Activated gamma-delta T cell treated with anti-CD3 and anti-CD28 coated beads, Interleukin-2, amount 50 U/mL, for 16 hours (primary cell): Measurements from ENCODE around the gene SPATA6L.
"Not testable (repeated sequence)": the region's sequence is repeated elsewhere in the genome, so short reads cannot be mapped to it uniquely, and the experiment has no call there.

Source experiments
- DNase-seq: peaks from one replicate; pipeline ENCODE4 v3.0.0-alpha.2; 2020; ENCODE audit warnings: low read depth

Gene SPATA6L

DNA sequence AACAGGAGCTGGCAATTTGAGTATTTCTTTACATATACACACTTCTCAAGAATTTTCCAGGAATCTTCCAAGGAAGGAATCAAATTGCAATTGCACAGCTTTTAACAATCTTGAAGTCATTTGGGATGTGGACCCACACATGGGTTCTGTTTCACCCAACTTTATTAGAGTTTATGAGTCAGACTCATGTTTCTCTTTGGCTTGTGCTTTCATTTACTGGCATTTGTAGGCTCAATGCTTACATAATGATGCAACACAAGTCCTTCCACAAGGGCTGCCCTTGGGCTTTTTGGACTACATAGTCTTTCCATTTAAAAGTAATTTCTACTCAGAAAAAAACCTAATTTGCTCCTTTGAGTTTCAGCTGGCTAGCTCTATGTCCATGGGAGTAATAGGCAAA, 8.5 kb upstream of the SPATA6L start:
- no peak for DNase-seq

DNA sequence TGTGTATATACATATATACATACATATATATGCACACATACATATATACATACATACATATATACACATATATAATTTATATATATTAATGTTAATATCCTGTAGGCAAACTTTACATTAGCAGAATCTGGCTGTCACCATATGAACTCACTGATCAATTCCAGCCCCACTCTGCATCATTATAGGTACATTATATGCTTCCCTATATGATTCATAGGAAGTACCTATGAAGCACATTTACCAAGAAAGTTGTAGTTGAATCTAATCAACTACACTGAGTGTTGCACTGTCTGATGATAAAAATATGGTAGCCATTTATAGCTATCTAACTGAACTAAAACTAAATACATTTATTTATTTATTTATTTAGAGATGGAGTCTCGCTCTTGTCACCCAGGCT, 5.5 kb upstream of the SPATA6L start:
- no peak for DNase-seq

DNA sequence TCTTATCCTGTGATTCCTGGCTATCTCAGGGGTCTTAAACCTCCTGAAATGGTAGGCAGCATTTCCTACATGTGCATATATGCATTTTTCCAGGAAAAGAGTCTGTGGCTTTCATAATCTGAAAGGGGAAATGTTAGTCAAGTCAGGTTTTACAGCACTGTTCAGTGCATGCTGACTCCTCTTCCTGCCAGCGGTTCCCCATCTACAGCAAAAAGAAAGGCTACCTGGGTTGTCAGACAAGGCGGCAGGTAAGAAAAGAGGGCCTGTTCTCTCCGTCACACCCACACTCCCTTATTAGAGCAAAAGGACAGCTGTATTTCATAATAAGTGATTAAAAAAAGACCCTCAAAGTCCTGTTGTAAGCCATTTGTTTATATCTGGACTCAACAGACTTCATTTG, 4.3 kb upstream of the SPATA6L start:
- DNase-seq = no peak

DNA sequence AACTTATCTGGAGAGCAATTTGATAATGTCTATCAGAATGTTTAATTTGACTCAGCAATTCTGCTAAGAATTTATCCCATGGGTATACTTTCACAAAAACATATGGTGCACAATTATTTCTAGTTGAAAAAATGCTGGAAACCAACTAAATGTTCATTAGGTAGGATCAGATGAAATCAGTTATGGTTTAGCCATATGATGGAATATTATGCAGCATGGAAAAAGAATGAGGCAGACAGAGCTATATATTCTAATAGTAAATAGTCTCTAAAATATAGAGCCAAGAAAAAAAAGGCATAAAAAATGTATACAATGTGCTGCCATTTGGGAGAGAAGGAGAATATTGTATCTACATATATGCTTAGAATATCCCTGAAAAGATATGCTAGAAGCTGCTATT, 3.6 kb upstream of the SPATA6L start:
- DNase-seq = no peak

DNA sequence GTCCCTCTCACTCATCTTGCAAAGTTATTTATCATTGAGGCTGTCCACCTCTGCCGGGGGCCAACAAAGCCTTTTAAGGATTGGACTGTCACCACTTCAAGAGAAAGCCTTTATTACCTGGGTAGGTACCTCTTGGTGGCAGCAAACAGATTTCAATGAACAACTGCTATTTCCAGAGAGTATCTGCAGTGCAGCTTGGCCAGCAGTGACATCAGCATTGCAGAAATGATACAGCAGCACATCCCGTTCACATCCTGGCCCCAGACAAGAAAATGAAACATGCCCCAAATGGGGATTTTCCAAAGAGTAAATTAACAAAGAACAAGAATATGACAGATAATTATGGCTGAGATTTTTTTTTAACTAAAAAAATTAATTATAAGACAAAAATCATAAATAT, 2.3 kb upstream of the SPATA6L start:
- no peak for DNase-seq

GRCh38 chr9:4667681-4668080, 1.4 kb upstream of the SPATA6L start:
- DNase-seq = no peak

- no peak for DNase-seq
Observed at GRCh38 chr9:4665357-4665756, 923 bp downstream of the SPATA6L start.

DNA sequence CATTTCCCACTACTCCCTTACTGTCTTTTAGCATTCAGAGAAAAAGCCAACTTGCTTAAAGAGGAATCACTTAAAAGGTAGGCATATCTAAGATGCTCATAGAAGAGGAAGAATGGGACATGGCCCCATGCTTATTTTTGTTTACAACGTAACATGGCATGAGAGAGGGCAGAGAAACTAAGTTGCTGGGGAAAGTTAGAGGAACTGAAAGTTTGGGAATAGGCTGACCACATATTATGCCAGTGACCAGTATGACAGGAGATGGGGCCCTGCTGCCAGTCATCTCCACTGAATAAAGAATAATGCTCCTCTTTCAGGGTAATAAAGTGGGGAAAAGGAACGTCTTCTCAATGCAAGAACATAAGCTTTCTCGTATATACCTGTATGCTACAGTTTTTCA, 2.3 kb downstream of the SPATA6L start:
- no peak for DNase-seq

GRCh38 chr9:4662989-4663792, 3.1 kb downstream of the SPATA6L start:
- no peak for DNase-seq

- peak; percentile 59 for DNase-seq
Observed at GRCh38 chr9:4662108-4662988, 3.9 kb downstream of the SPATA6L start, which contains the start of gene PLPP6. Gene PLPP6, plus strand, starts transcription at chr9:4662294. Its CDS starts 82 bp downstream, at chr9:4662376.

DNA sequence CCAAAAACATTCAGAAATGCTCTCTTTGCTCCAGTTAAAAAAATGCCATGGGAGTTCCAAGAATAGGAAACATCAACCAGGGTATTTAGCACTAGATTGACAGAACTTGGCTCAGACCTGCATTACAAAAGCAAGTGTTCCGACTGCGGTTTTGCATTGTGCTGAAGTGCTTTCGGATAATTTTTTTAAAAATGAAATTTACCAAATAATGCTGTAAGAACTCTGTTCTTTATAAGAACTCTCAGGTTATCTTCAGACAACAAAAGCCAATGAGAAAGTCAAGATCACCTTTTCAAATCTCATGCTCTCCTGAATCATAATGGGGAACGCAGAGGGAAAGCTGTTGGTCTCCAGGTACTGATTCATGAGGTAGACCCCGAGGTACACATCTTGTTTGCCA, 4.7 kb downstream of the SPATA6L start:
- DNase-seq = no peak

- no peak for DNase-seq
Observed at GRCh38 chr9:4661165-4661564, 5.1 kb downstream of the SPATA6L start.

GRCh38 chr9:4660665-4661064, 5.6 kb downstream of the SPATA6L start:
- not testable (repeated sequence) for DNase-seq

- DNase-seq = no peak
Observed at GRCh38 chr9:4657426-4658159, 8.7 kb downstream of the SPATA6L start.

- DNase-seq = no peak
Observed at GRCh38 chr9:4656621-4657020, 9.7 kb downstream of the SPATA6L start.

- not testable (repeated sequence) for DNase-seq
Observed at GRCh38 chr9:4656196-4656595, 10.1 kb downstream of the SPATA6L start.

DNA sequence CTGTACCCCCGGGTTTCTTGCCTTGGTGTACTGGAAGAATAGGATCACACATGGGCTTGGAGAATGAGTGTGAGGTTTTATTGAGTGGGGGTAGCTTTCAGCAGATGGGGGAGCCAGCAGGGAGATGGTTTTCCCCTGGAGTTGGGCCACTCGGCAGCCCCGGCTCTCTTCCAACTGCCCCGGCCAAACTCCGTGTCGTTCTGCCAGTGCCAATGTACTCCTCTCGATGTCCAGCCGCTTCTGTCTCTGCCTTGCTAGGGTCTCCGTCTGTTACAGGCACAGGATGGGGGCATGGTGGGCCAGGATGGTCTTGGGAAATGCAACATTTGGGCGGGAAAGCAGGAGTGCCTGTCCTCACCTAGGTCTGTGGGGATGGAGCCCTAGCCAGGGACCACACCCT, 11.7 kb downstream of the SPATA6L start:
- DNase-seq = no peak

DNA sequence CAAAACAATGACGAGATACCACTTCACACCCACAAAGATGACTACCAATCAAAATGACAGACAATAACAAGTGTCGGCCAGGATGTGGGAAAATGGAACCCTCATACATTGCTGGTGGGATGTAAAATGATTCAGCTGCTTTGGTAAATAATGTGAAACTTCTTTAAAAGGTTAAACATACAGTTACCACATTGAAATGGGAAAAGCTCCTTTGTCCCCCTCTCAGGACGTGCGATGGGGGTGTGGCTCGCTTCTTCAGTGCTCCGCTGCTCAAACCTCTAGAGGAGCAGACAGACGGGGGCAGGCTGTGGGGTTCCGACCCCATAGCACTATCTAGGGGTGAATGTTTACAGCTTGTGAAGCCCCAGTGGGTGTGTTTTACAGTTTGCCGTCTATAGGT, 12.2 kb downstream of the SPATA6L start:
- no peak for DNase-seq

DNA sequence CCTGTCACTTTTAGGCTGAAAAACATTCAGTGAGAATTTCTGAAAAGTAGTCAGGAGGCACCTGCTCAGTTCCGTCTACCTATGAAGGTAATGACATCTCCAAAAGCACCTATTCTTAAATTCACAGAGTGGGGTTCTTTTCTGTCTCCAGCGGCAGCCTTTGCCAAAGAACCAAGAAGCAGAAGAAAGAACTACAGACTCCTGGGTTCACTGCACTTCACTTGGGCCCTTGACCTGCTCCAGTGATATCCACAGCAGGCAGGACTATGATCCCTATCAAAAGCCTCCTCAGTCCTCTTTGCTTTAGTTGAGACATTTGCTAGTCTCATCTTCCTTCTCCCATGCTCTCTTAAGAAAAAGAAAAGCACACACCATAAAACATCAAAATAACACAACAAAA, 23.9 kb downstream of the SPATA6L start:
- DNase-seq = no peak

DNA sequence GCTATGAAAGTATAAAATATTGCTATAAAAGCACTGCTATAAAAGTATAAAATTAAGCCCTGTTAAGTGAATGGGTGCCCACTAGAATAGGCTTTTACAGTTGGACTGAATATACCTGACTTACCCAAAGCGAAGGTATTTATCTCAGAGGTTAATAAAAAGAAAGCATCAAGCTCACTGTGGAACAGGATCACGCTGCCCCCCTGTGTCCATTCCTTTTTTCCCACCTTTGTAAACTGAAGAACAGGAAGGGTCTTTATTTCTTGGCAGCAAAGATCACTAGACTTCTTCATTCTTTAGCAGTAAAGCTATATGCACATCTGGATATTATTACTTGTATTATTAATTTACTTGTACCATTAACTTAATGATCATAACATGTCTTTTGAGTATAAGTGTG, 26.3 kb downstream of the SPATA6L start:
- peak; percentile 12 for DNase-seq

DNA sequence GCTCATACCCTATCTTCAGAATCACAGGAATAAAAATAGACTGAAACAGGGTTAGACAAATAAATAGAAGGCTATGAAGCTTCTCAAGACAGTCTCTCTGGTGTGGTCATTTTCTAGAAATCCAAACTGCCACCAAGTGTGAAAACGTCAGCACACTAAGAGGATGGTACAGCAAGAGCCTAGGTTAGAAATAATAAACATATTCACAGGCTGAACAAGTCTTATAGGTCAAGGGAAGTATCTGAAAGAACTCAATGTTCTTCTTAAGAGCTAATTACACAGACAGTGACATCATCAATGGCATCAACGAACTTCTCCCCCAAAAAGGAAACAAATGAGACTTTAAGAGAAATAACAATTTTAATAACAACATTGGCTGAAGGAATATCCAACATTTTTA, 26.9 kb downstream of the SPATA6L start:
- no peak for DNase-seq

DNA sequence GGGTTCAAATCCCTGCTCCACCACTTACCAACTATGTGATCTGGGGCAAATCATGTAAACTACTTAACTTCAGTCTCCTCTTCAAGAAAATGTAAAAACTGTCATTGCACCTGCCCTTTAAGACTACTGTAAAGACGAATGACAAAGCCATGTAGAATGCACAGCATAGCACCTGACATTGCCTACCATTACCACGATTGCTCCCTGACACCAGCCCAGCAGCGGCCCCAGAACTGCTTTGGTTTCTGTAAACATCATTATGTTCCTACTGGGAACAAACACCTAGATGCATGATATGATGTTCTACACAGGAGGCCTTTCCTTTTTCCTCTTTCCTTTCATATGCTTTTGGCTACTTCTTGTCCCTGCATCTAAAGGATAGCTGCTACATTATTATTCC, 27.3 kb downstream of the SPATA6L start:
- no peak for DNase-seq

- DNase-seq = no peak
Observed at GRCh38 chr9:4630836-4631235, 35.4 kb downstream of the SPATA6L start.
